Endothelial cell of umbilical vein (primary cell): ENCODE data around the gene UAP1L1. TPM values are rescaled to one million over a fixed set of nuclear protein-coding genes. Genes with fewer than 3 reads are reported as not detected.

ENCODE experiments used
- BruUV-seq: library from RNA; stranded (reverse); fragments of 400-500 nt; replicated peaks from 2 replicates; lab custom pipeline; 2021; lab: Mats Ljungman, UMichigan
- CTCF ChIA-PET: fragments of 300-600, 350-600 bp; sonication (Branson Sonifier 250); formaldehyde crosslinking; loops from one replicate; lab custom pipeline; 2021; ENCODE audit warnings: antibody characterized with exemption, inconsistent platforms; lab: Charles Lee
- POLR2A ChIA-PET: fragments of 300-600, 350-600 bp; sonication (Branson Sonifier 250); formaldehyde crosslinking; loops from one replicate; lab custom pipeline; 2021; ENCODE audit warnings: antibody characterized with exemption, inconsistent platforms; lab: Charles Lee
- DNase-seq: peaks from one replicate; pipeline ENCODE4 v3.0.0-alpha.2; 2011; ENCODE audit warnings: low read depth, low spot score
- FAIRE-seq: peaks from 2 replicates; lab custom pipeline; 2011; peaks lifted over from hg19 to GRCh38; lab: Jason Lieb, UNC
- H2AFZ ChIP-seq: 2 replicates; pipeline ENCODE4 v1.6.0; 2012; ENCODE audit warnings: low read depth, low read length, control low read depth, inconsistent platforms
- H3K27ac ChIP-seq: 2 replicates; pipeline ENCODE4 v1.5.1; 2011; ENCODE audit warnings: low read depth, mild to moderate bottlenecking, control low read depth, low read length, moderate library complexity; ENCODE audit not compliant: insufficient read depth
- H3K27me3 ChIP-seq, 2 experiments: 2 replicates each; pipeline versions ENCODE4 v1.6.0 to v1.6.1; 2011; ENCODE audit warnings: low read length in 2 of 2, mixed read lengths in 1 of 2; ENCODE audit not compliant: control insufficient read depth in 2 of 2, insufficient read depth in 2 of 2
- H3K36me3 ChIP-seq, 2 experiments: 2 replicates in 1 of 2; 3 replicates in 1 of 2; pipeline ENCODE4 v1.5.1; 2011; ENCODE audit warnings: low read length in 2 of 2, mild to moderate bottlenecking in 1 of 2, moderate library complexity in 1 of 2; ENCODE audit not compliant: control insufficient read depth in 2 of 2, insufficient read depth in 2 of 2; ENCODE audit errors: extremely low read depth in 1 of 2
- H3K4me1 ChIP-seq: 3 replicates; pipeline ENCODE4 v1.5.1; 2011; ENCODE audit warnings: mild to moderate bottlenecking, low read length; ENCODE audit not compliant: control insufficient read depth, insufficient read depth; ENCODE audit errors: extremely low read depth
- H3K4me2 ChIP-seq: 2 replicates; pipeline ENCODE4 v1.6.1; 2011; ENCODE audit warnings: low read length, control low read depth, mixed read lengths; ENCODE audit not compliant: insufficient read depth
- H3K4me3 ChIP-seq, 3 experiments: fragments of 200-600 bp in 1 of 3; sonication (generic), shearing (Covaris generic) in 1 of 3; replicated peaks in 1 of 3; 2 replicates each; pipeline ENCODE4 v1.5.1; 2011 to 2016; ENCODE audit warnings: control low read depth in 3 of 3, low read length in 3 of 3, mild to moderate bottlenecking in 2 of 3, inconsistent platforms in 1 of 3, low read depth in 1 of 3, moderate library complexity in 1 of 3; ENCODE audit not compliant: insufficient read depth in 1 of 3
- H3K79me2 ChIP-seq: 2 replicates; pipeline ENCODE4 v1.6.0; 2012; ENCODE audit warnings: low read length, inconsistent platforms; ENCODE audit not compliant: control insufficient read depth, insufficient read depth
- H3K9ac ChIP-seq: replicated peaks from 2 replicates; pipeline ENCODE3; 2011; ENCODE audit warnings: low read length, control low read depth; ENCODE audit not compliant: insufficient read depth; ENCODE audit errors: extremely low read depth
- H3K9me1 ChIP-seq: replicated peaks from 3 replicates; pipeline ENCODE4 v1.6.0; 2011; ENCODE audit warnings: mild to moderate bottlenecking, low read length; ENCODE audit not compliant: control insufficient read depth, insufficient read depth; ENCODE audit errors: extremely low read depth
- H3K9me3 ChIP-seq: replicated peaks from 2 replicates; pipeline ENCODE4 v1.5.1; 2012; ENCODE audit warnings: low read length, inconsistent platforms; ENCODE audit not compliant: control insufficient read depth, insufficient read depth
- H4K20me1 ChIP-seq: replicated peaks from 2 replicates; pipeline ENCODE3; 2011; ENCODE audit warnings: mild to moderate bottlenecking, low read length; ENCODE audit not compliant: control insufficient read depth, insufficient read depth; ENCODE audit errors: extremely low read depth
- CTCF ChIP-seq, 2 donors: IDR thresholded peaks; 1 replicate in 1 of 2; 2 replicates in 1 of 2; pipeline ENCODE4 v1.5.1; 2011; ENCODE audit warnings: low read length in 2 of 2, mild to moderate bottlenecking in 2 of 2, moderate library complexity in 2 of 2, control low read depth in 1 of 2, inconsistent platforms in 1 of 2, low read depth in 1 of 2; ENCODE audit not compliant: insufficient read depth in 1 of 2; ENCODE audit errors: extremely low read depth in 1 of 2
- GATA2 ChIP-seq: IDR thresholded peaks from 2 replicates; pipeline ENCODE4 v1.7.0; 2011; ENCODE audit warnings: low read depth, mild to moderate bottlenecking, moderate library complexity, mixed read lengths, low read length; ENCODE audit not compliant: insufficient read length, insufficient read depth
- JUN ChIP-seq: IDR thresholded peaks from 2 replicates; pipeline ENCODE4 v1.6.1; 2011; ENCODE audit warnings: borderline replicate concordance, low read depth; ENCODE audit not compliant: insufficient read length, insufficient read depth
- MYC ChIP-seq: IDR thresholded peaks from one replicate; pipeline ENCODE4 v1.6.1; 2011; ENCODE audit warnings: mild to moderate bottlenecking, low read depth, low read length
- POLR2AphosphoS5 ChIP-seq: IDR thresholded peaks from 2 replicates; pipeline ENCODE4 v1.6.1; 2012; ENCODE audit warnings: low read depth, mild to moderate bottlenecking, control low read depth, low read length, moderate library complexity; ENCODE audit not compliant: insufficient read depth
- dilution Hi-C: fragments of 300-500 bp; cut with MboI; formaldehyde crosslinking; loops from one replicate; pipeline ENCODE4 v1.15.0; 2019; ENCODE audit warnings: low sequenced_read_pairs; ENCODE audit not compliant: extremely low pct_ligation_motif_present
- intact Hi-C: fragments of 100-400 bp; cut with micrococcal nuclease; formaldehyde crosslinking; loops from one replicate; pipeline ENCODE4 v1.10.0; 2022
- polyA plus RNA-seq, 4 experiments: library from polyadenylated mRNA; depleted of rRNA in 3 of 4; stranded (reverse) in 3 of 4; unstranded in 1 of 4; fragments of >200 nt; gene quantifications; 2 replicates each; pipeline versions ENCODE4 v1.2.1 to v1.2.3, GENCODE V29; 2011 to 2012; ENCODE audit warnings: missing spikeins in 1 of 4
- total RNA-seq: library from RNA; stranded (reverse); gene quantifications from 2 replicates; pipeline ENCODE4 v1.2.3, GENCODE V29; 2021

The UAP1L1 gene
- total and polyA plus RNA-seq, 2 donors (not counting 3 experiments of a cell fraction or from before 2014, with no cell fraction given): 26.0 to 41.7 TPM

DNA sequence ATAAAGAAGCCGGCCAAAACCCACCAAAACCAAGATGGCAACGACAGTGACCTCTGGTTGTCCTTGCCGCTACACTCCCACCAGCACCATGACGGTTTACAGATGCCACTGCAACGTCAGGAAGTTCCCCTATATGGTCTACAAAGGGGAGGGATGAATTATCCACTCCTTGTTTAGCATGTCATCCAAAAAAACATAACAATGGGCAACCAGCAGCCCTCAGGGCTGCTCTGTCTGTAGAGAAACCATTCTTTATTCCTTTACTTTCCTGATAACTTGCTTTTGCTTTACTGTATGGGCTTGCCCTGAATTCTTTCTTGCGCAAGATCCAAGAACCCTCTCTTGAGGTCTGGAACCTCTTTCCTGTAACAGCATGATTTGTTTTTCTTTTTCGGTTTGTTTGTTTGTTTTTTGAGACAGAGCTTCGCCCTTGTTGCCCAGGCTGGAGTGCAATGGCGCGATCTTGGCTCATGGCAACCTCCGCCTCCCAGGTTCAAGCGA lies 2.0 kb upstream of the UAP1L1 start:
- no peak overlapping the region for H3K4me3 ChIP-seq
- H3K27me3 ChIP-seq: no peaks in the 10 kb centered on the region
- peaks cover 6% of the 10 kb centered on the region for H3K79me2 ChIP-seq
- intact Hi-C loops (no loop called here), dilution Hi-C loops (no loop called here)
- H4K20me1 ChIP-seq: no peaks in the 10 kb centered on the region
- TF ChIP-seq POLR2AphosphoS5 (no peak), GATA2 (no peak), JUN (no peak)
- peaks cover 10% of the 10 kb centered on the region for H3K4me1 ChIP-seq
- no peak for DNase-seq
- no peak overlapping the region for H3K9ac ChIP-seq
- BruUV-seq: no TSS peak
- no peaks in the 10 kb centered on the region for H3K9me1 ChIP-seq
- no peak overlapping the region for H3K4me2 ChIP-seq
- H3K36me3 ChIP-seq: peaks cover 0 to 13% of the 10 kb centered on the region in 2 experiments
- no peak overlapping the region for H3K27ac ChIP-seq
- H3K9me3 ChIP-seq: no peaks in the 10 kb centered on the region
- POLR2A ChIA-PET: interaction anchor here (0.7 kb wide), 1 partner anchor 21 kb away, joined by 4 read pairs; no protein-coding TSS in a partner anchor
- no peak for FAIRE-seq
- CTCF ChIA-PET: interaction anchor here (2.7 to 3.7 kb wide), 3 partner anchors 8 to 29 kb away, joined by 13 to 29 read pairs (median 14); partner anchors contain the start of gene NPDC1
- H2AFZ ChIP-seq: no peak overlapping the region

GRCh38 chr9:137076636-137077009 lies 694 bp upstream of the UAP1L1 start:
- no TSS peak for BruUV-seq
- no peak for TF ChIP-seq POLR2AphosphoS5
- no peak for TF ChIP-seq MYC
- TF ChIP-seq CTCF (IDR thresholded peaks at IDR 0.05; ENCODE audit: extremely low read depth in 1 of 2, insufficient read depth in 1 of 2, low read depth in 1 of 2, low read length in 2 of 2): no peak
- no peak for TF ChIP-seq JUN
- Histone ChIP-seq H3K4me1 (peaks cover 5% of the 10 kb centered on the region), H3K36me3 (peaks cover 0 to 19% of the 10 kb centered on the region in 2 experiments), H3K9me3 (no peaks in the 10 kb centered on the region), H3K9ac (no peak overlapping the region), H4K20me1 (no peaks in the 10 kb centered on the region), H3K9me1 (no peaks in the 10 kb centered on the region), H3K79me2 (peaks cover 6% of the 10 kb centered on the region), H3K4me2 (peak overlapping the region; percentile 51), H3K27me3 (no peaks in the 10 kb centered on the region), H3K4me3 (peak overlapping the region in 1 of 3 experiments; percentile 88), H3K27ac (no peak overlapping the region), H2AFZ (peak overlapping the region; percentile 82)
- ChIA-PET CTCF (interaction anchor here (1.0 to 3.7 kb wide), 6 partner anchors 10 to 225 kb away, joined by 3 to 29 read pairs (median 10); partner anchors contain the start of genes MAN1B1, NPDC1 and NRARP), POLR2A (interaction anchor here (0.5 to 0.8 kb wide), 2 partner anchors 10 to 77 kb away, joined by 3 to 4 read pairs; partner anchors contain the start of gene MAN1B1)
- FAIRE-seq (no peak), DNase-seq (no peak)
- intact Hi-C loops (no loop called here), dilution Hi-C loops (no loop called here)
